Stomach (tissue), 9 donors: ENCODE measurements around the gene ITGB3. TPM values are rescaled to one million over a fixed set of nuclear protein-coding genes. Genes with fewer than 3 reads are reported as not detected.
"Not testable (repeated sequence)": the region's sequence is repeated elsewhere in the genome, so short reads cannot be mapped to it uniquely, and the experiment has no call there.

Source experiments
- DNase-seq, 2 donors: peaks; one replicate each; pipeline versions ENCODE4 v3.0.0 to v3.0.0-alpha.2; 2013 to 2019
- H3K27ac ChIP-seq, 5 donors: fragments of 200-600 bp in 4 of 5; sonication (generic) in 4 of 5; one replicate each; pipeline ENCODE4 v1.5.1; 2013 to 2019; ENCODE audit warnings: mild to moderate bottlenecking in 1 of 5, moderate library complexity in 1 of 5
- H3K27me3 ChIP-seq, 3 donors: fragments of 200-600 bp; sonication (generic); one replicate each; pipeline ENCODE4 v1.5.1; 2017 to 2019; ENCODE audit warnings: mixed run types in 1 of 3
- H3K36me3 ChIP-seq, 4 donors: fragments of 200-600 bp; sonication (generic); 1 replicate in 3 of 4; 2 replicates in 1 of 4; pipeline ENCODE4 v1.5.1; 2016 to 2019
- H3K4me1 ChIP-seq, 4 donors: fragments of 200-600 bp; sonication (generic); one replicate each; pipeline ENCODE4 v1.5.1; 2016 to 2019
- H3K4me3 ChIP-seq, 4 donors: fragments of 200-600 bp; sonication (generic) in 3 of 4; one replicate each; pipeline ENCODE4 v1.5.1; 2016 to 2019; ENCODE audit warnings: mild to moderate bottlenecking in 1 of 4
- H3K9me3 ChIP-seq, 4 donors: fragments of 200-600 bp; sonication (generic); one replicate each; pipeline ENCODE4 v1.5.1; 2016 to 2019
- EP300 ChIP-seq: sonication (generic); formaldehyde crosslinking; IDR thresholded peaks from one replicate; pipeline ENCODE4 v1.6.1; 2017; ENCODE audit warnings: antibody characterized with exemption
- POLR2A ChIP-seq, 4 donors: fragments of 450-650 bp; IDR thresholded peaks; one replicate each; pipeline ENCODE4 v1.6.1; 2016; ENCODE audit warnings: antibody characterized with exemption in 4 of 4, control low read depth in 2 of 4, mild to moderate bottlenecking in 1 of 4, moderate library complexity in 1 of 4
- POLR2AphosphoS5 ChIP-seq, 3 donors: sonication (generic); formaldehyde crosslinking; IDR thresholded peaks; one replicate each; pipeline ENCODE4 v1.6.1; 2016; ENCODE audit warnings: antibody characterized with exemption in 3 of 3
- WGBS, 5 donors: extraction: QIAGEN DNeasy Blood & Tissue Kit in 3 of 5; methylation state at CpG; one replicate each; pipeline versions ENCODE4 v1.1.5 to v1.1.7; 2013 to 2018; 5-methylcytosine and 5-hydroxymethylcytosine counted together
- intact Hi-C: fragments of 100-400 bp; cut with DNase I; formaldehyde crosslinking; loops from one replicate; pipeline ENCODE4 v1.15.1; 2023; ENCODE audit warnings: low total_unique reads
- polyA plus RNA-seq, 3 donors: library from polyadenylated mRNA; stranded (reverse); fragments of 200-250 nt; gene quantifications; one replicate each; pipeline ENCODE4 v1.2.3, GENCODE V29; 2013
- total RNA-seq, 5 donors: library from RNA; depleted of rRNA; stranded (reverse); fragments of >200 nt; gene quantifications; one replicate each; pipeline versions ENCODE4 v1.1.0 to v1.2.3, GENCODE V29; 2014 to 2016
- TF ChIP-seq, protein P1 (sequence below), 7 experiments: fragments of 450-650 bp in 4 of 7; fragments of 200-600 bp in 3 of 7; sonication (generic) in 3 of 7; IDR thresholded peaks; one replicate each; pipeline ENCODE4 v1.5.1; 2016 to 2019; ENCODE audit warnings: antibody characterized with exemption in 7 of 7, control low read depth in 2 of 7, mild to moderate bottlenecking in 1 of 7
- donor health status: healthy with polysubstance abuse.
- donor health status: Bipolar disorder and iron deficiency.
- donor health status: healthy.

ITGB3 gene
- total and polyA plus RNA-seq, 8 donors: 1.0 to 29.8 (median 7.1) TPM; not detected in 1

DNA sequence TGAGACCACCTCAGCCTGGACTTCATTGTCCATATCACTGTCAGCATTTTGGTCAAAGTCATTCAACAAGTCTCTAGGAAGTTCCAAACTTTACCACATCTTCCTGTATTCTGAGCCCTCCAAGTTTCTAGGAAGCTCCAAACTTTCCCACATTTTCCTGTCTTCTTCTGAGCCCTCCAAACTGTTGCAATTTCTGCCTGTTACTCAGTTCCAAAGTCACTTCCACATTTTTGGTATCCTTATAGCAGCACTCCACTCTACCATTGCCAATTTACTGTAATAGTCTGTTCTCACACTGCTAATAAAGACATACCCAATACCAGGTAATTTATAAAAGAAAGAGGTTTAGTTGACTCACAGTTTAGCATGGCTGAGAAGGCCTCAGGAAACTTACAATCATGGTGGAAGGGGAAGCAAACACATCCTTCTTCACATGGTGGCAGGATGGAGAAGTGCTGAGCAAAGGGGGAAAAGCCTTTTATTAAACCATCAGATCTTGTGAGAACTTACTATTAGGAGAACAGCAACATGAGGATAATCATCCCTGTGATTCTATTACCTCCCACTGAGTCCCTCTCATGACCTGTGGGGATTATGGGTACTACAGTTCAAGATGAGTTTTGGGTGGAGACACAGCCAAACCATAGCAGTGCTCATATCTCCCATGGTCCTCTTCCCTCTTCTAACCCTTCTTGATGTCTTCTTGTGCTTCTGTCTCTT is 16.1 kb downstream of the ITGB3 start:
- H3K9me3 ChIP-seq, DNase-seq, intact Hi-C loops, H3K27ac ChIP-seq, H3K27me3 ChIP-seq, H3K4me3 ChIP-seq, H3K36me3 ChIP-seq: not testable (repeated sequence)
- TF ChIP-seq, protein P1, sequence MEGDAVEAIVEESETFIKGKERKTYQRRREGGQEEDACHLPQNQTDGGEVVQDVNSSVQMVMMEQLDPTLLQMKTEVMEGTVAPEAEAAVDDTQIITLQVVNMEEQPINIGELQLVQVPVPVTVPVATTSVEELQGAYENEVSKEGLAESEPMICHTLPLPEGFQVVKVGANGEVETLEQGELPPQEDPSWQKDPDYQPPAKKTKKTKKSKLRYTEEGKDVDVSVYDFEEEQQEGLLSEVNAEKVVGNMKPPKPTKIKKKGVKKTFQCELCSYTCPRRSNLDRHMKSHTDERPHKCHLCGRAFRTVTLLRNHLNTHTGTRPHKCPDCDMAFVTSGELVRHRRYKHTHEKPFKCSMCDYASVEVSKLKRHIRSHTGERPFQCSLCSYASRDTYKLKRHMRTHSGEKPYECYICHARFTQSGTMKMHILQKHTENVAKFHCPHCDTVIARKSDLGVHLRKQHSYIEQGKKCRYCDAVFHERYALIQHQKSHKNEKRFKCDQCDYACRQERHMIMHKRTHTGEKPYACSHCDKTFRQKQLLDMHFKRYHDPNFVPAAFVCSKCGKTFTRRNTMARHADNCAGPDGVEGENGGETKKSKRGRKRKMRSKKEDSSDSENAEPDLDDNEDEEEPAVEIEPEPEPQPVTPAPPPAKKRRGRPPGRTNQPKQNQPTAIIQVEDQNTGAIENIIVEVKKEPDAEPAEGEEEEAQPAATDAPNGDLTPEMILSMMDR (IDR thresholded peaks at IDR 0.05): peak in 1 of 7 experiments; percentile 7
- peaks cover 2 to 32% (median 9%) of the 10 kb centered on the region in 4 donors for H3K4me1 ChIP-seq

- Histone ChIP-seq H3K27ac (no peak overlapping the region), H3K27me3 (no peaks in the 10 kb centered on the region), H3K4me1 (peaks cover 16 to 39% (median 22%) of the 10 kb centered on the region in 4 donors), H3K4me3 (no peak overlapping the region), H3K36me3 (no peaks in the 10 kb centered on the region), H3K9me3 (no peaks in the 10 kb centered on the region)
- intact Hi-C loops: no loop called here
- no peak for DNase-seq
- TF ChIP-seq EP300 (no peak), POLR2A (IDR thresholded peaks at IDR 0.05) (no peak), POLR2AphosphoS5 (IDR thresholded peaks at IDR 0.05) (no peak)
- TF ChIP-seq, protein P1 (IDR thresholded peaks at IDR 0.05): no peak
- WGBS, 5 donors: 76 to 89% (median 87%) methylated on average over 2 of the region's 2 CpGs
These were observed 17.5 kb downstream of the ITGB3 start for GRCh38 chr17:47270946-47271705.

DNA sequence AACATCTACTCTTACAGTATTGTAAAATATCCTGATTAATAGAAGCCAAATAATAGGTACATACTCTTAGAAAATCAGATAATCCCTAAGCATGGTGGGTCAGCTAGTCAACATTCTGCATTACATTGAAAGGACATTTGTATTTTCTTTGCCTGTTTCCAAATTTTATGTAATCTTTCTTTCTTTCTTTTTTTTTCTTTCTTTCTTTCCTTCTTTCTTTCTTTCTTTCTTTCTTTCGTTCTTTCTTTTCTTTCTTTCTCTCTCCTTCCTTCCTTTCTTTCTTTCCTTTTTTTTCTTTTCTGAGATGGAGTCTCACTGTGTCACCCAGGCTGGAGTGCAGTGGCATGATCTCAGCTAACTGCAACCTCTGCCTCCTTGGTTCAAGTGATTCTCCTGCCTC is 18.9 kb downstream of the ITGB3 start:
- 78 to 96% (median 83%) methylated on average over 1 of the region's 1 CpG for WGBS, 5 donors
- Histone ChIP-seq H3K4me1 (peaks cover 30 to 47% (median 33%) of the 10 kb centered on the region in 4 donors), H3K4me3 (no peak overlapping the region), H3K36me3 (no peaks in the 10 kb centered on the region), H3K27me3 (no peaks in the 10 kb centered on the region), H3K27ac (no peak overlapping the region), H3K9me3 (no peaks in the 10 kb centered on the region)
- TF ChIP-seq POLR2A (IDR thresholded peaks at IDR 0.05) (no peak), POLR2AphosphoS5 (IDR thresholded peaks at IDR 0.05) (no peak), EP300 (no peak)
- TF ChIP-seq, protein P1 (IDR thresholded peaks at IDR 0.05): no peak
- intact Hi-C loops: no loop called here
- DNase-seq: no peak

DNA sequence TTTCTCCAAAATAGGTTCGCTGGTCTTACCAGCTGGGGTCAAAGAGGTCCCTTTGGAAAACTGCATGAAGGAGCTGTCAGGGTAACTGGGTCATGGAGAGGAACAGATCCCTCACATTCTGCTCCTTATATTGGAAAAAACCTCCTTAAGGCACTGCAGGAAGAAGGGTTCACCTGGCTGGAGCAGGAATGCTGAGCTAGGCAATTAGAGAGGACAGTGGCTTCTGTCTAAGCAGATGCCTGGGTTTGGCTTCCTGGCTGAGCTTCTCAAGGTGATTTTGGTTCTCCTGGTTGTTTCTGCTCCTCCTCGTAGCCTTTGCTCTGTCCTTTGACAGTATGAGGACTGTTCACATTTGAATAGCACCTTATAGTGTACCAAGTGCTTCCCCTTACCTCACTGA is 19.6 kb downstream of the ITGB3 start:
- H3K27me3 ChIP-seq: no peaks in the 10 kb centered on the region
- no peaks in the 10 kb centered on the region for H3K36me3 ChIP-seq
- no peaks in the 10 kb centered on the region for H3K9me3 ChIP-seq
- peak overlapping the region in 1 of 5 donors; percentile 14 for H3K27ac ChIP-seq
- peaks cover 36 to 48% (median 39%) of the 10 kb centered on the region in 4 donors for H3K4me1 ChIP-seq
- TF ChIP-seq POLR2A (IDR thresholded peaks at IDR 0.05): no peak
- no peak for DNase-seq
- intact Hi-C loops: no loop called here
- H3K4me3 ChIP-seq: no peak overlapping the region
- WGBS, 5 donors: 82 to 96% (median 90%) methylated on average over 2 of the region's 2 CpGs
